Liver (tissue), 9 donors: ENCODE measurements around the gene MARCHF10. TPM values are rescaled to one million over a fixed set of nuclear protein-coding genes. Genes with fewer than 3 reads are reported as not detected.

Source experiments
- DNase-seq: peaks from one replicate; pipeline ENCODE4 v3.0.0-alpha.2; 2017; ENCODE audit warnings: low spot score
- H3K27ac ChIP-seq, 2 donors: one replicate each; pipeline ENCODE4 v1.7.0; 2013; ENCODE audit warnings: inconsistent platforms in 2 of 2, low read length in 2 of 2, control low read depth in 1 of 2, low read depth in 1 of 2, mild to moderate bottlenecking in 1 of 2
- H3K27me3 ChIP-seq, 4 donors: one replicate each; pipeline versions ENCODE4 v1.6.1 to v1.7.0; 2013; ENCODE audit warnings: low read length in 3 of 4, inconsistent platforms in 1 of 4, mild to moderate bottlenecking in 1 of 4, moderate library complexity in 1 of 4; ENCODE audit not compliant: control insufficient read depth in 4 of 4, insufficient read depth in 4 of 4
- H3K36me3 ChIP-seq, 4 donors: one replicate each; pipeline versions ENCODE4 v1.6.1 to v1.7.0; 2013; ENCODE audit warnings: low read length in 3 of 4, mild to moderate bottlenecking in 3 of 4, low read depth in 1 of 4, moderate library complexity in 1 of 4; ENCODE audit not compliant: control insufficient read depth in 4 of 4, insufficient read depth in 3 of 4
- H3K4me1 ChIP-seq, 4 donors: one replicate each; pipeline versions ENCODE4 v1.6.1 to v1.7.0; 2013; ENCODE audit warnings: low read length in 3 of 4, mild to moderate bottlenecking in 3 of 4, moderate library complexity in 1 of 4; ENCODE audit not compliant: control insufficient read depth in 4 of 4, insufficient read depth in 4 of 4
- H3K4me3 ChIP-seq, 3 donors: one replicate each; pipeline versions ENCODE4 v1.6.1 to v1.7.0; 2013; ENCODE audit warnings: low read length in 3 of 3, control low read depth in 1 of 3, low read depth in 1 of 3, mild to moderate bottlenecking in 1 of 3
- H3K9ac ChIP-seq, 2 donors: one replicate each; pipeline ENCODE4 v1.7.0; 2013; ENCODE audit warnings: low read length in 2 of 2, mild to moderate bottlenecking in 2 of 2, moderate library complexity in 2 of 2, control low read depth in 1 of 2, low read depth in 1 of 2
- H3K9me3 ChIP-seq, 4 donors: one replicate each; pipeline versions ENCODE4 v1.6.1 to v1.7.0; 2013; ENCODE audit warnings: low read length in 3 of 4; ENCODE audit not compliant: control insufficient read depth in 4 of 4
- EGR1 ChIP-seq, 2 donors: IDR thresholded peaks; 2 replicates each; pipeline ENCODE4 v1.6.1; 2016 to 2018; ENCODE audit warnings: antibody characterized with exemption in 2 of 2, low read depth in 2 of 2
- FOXA1 ChIP-seq: IDR thresholded peaks from 2 replicates; pipeline ENCODE4 v1.6.1; 2016; ENCODE audit warnings: antibody characterized with exemption
- FOXA2 ChIP-seq: IDR thresholded peaks from 2 replicates; pipeline ENCODE4 v1.6.1; 2016; ENCODE audit warnings: antibody characterized with exemption
- HNF4G ChIP-seq: IDR thresholded peaks from 2 replicates; pipeline ENCODE4 v1.6.1; 2016; ENCODE audit warnings: antibody characterized with exemption
- JUND ChIP-seq, 2 donors: IDR thresholded peaks; 2 replicates each; pipeline ENCODE4 v1.6.1; 2016; ENCODE audit warnings: antibody characterized with exemption in 2 of 2
- NR2F2 ChIP-seq: IDR thresholded peaks from 2 replicates; pipeline ENCODE4 v1.6.1; 2016; ENCODE audit warnings: antibody characterized with exemption
- RAD21 ChIP-seq, 2 donors: IDR thresholded peaks; 2 replicates each; pipeline ENCODE4 v1.6.1; 2016; ENCODE audit warnings: antibody characterized with exemption in 2 of 2, mild to moderate bottlenecking in 2 of 2
- SP1 ChIP-seq: IDR thresholded peaks from 2 replicates; pipeline ENCODE4 v1.6.1; 2018; ENCODE audit warnings: antibody characterized with exemption, mild to moderate bottlenecking
- TAF1 ChIP-seq: conservative IDR thresholded peaks from 2 replicates; pipeline ENCODE4 v1.6.1; 2016; ENCODE audit warnings: antibody characterized with exemption, mild to moderate bottlenecking
- YY1 ChIP-seq: IDR thresholded peaks from 2 replicates; pipeline ENCODE4 v1.6.1; 2016; ENCODE audit warnings: antibody characterized with exemption, mild to moderate bottlenecking
- WGBS: extraction: QIAGEN DNeasy Blood & Tissue Kit; methylation state at CpG from one replicate; pipeline ENCODE4 v1.1.7; 2013; 5-methylcytosine and 5-hydroxymethylcytosine counted together
- polyA plus RNA-seq, 2 donors: library from polyadenylated mRNA; stranded (reverse) in 1 of 2; unstranded in 1 of 2; fragments of 200-250 nt in 1 of 2; fragments of >200 nt in 1 of 2; fragmentation: Nextera tagmentation in 1 of 2; extraction: Ambion mirVana in 1 of 2; gene quantifications; one replicate each; pipeline versions ENCODE4 v1.2.1 to v1.2.3, GENCODE V29; 2013 to 2015
- total RNA-seq, 2 donors: library from RNA; depleted of rRNA; stranded (reverse); fragments of >200 nt; gene quantifications; one replicate each; pipeline ENCODE4 v1.2.3, GENCODE V29; 2014
- TF ChIP-seq, protein P1 (sequence below): fragments of 150-350 bp; IDR thresholded peaks from 2 replicates; pipeline ENCODE4 v1.5.1; 2017; ENCODE audit warnings: improper control_type of control experiment, low read depth, low read length; ENCODE audit not compliant: missing input control
- TF ChIP-seq, protein P2 (sequence below): IDR thresholded peaks from 2 replicates; pipeline ENCODE4 v1.6.1; 2016; ENCODE audit warnings: antibody characterized with exemption
- TF ChIP-seq, protein P3 (sequence below): IDR thresholded peaks from 2 replicates; pipeline ENCODE4 v1.6.1; 2016; ENCODE audit warnings: antibody characterized with exemption, mild to moderate bottlenecking
- donor health status: healthy.
- donor health status: healthy.
- donor health status: healthy.
- donor health status: healthy.
- donor health status: healthy.

Gene MARCHF10
- total and polyA plus RNA-seq, 4 donors = not detected

DNA sequence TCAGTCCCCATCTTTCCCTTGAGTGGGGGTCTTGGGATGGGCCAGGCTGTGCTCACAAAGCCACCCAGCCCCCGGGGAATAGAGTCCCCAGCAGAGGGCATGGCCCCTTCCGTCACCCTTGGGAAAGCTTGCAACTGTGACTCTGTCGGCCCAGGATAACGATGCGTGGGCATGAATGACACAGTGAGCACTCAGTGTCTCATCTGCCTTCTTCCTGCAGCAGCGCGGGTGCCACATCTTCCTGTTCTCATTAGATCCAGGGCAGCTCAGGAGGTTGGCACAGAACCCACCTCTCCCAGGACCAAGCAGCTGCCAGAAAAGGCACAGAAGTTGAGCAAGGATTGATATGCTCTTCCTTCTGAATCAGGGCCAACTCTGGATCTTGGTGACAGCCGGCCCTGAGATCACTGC, 95.9 kb downstream of the MARCHF10 start:
- WGBS = 83% methylated on average over 8 of the region's 8 CpGs
- no peak for DNase-seq

DNA sequence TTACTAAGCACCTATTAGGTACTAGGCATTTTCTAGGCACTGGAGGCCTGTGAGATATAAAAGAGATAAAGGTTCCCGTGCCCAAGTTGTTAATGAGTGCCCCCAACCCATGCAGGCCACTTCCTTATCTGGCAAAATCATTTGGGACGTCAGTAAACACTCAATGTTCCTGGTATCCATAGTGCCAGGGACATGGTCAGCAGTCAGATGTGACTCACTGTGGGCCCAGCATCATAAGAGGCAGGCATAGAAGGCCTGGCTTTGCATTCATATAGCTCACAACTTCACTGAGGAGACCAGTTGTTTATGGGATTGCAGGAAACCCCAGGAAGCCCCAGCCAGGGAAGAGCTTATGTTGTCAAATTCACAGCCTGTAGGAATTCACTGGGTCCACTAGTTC, 99.5 kb downstream of the MARCHF10 start:
- no peak overlapping the region for H3K27ac ChIP-seq
- H3K4me3 ChIP-seq = no peak overlapping the region
- no peak overlapping the region for H3K9ac ChIP-seq
- H3K36me3 ChIP-seq = no peaks in the 10 kb centered on the region
- no peaks in the 10 kb centered on the region for H3K27me3 ChIP-seq
- H3K9me3 ChIP-seq = peaks cover 0 to 7% (median 3%) of the 10 kb centered on the region in 4 donors
- H3K4me1 ChIP-seq = peaks cover 0 to 9% (median 7%) of the 10 kb centered on the region in 4 donors
- WGBS = 47% methylated on average over 2 of the region's 2 CpGs
- no peak for TF ChIP-seq FOXA1
- TF ChIP-seq HNF4G = no peak
- TF ChIP-seq YY1 = no peak
- no peak for TF ChIP-seq NR2F2
- TF ChIP-seq TAF1 = no peak
- TF ChIP-seq FOXA2 = no peak
- TF ChIP-seq, protein P1, sequence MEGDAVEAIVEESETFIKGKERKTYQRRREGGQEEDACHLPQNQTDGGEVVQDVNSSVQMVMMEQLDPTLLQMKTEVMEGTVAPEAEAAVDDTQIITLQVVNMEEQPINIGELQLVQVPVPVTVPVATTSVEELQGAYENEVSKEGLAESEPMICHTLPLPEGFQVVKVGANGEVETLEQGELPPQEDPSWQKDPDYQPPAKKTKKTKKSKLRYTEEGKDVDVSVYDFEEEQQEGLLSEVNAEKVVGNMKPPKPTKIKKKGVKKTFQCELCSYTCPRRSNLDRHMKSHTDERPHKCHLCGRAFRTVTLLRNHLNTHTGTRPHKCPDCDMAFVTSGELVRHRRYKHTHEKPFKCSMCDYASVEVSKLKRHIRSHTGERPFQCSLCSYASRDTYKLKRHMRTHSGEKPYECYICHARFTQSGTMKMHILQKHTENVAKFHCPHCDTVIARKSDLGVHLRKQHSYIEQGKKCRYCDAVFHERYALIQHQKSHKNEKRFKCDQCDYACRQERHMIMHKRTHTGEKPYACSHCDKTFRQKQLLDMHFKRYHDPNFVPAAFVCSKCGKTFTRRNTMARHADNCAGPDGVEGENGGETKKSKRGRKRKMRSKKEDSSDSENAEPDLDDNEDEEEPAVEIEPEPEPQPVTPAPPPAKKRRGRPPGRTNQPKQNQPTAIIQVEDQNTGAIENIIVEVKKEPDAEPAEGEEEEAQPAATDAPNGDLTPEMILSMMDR = no peak
- TF ChIP-seq JUND (IDR thresholded peaks at IDR 0.05) = no peak
- no peak for TF ChIP-seq EGR1 (IDR thresholded peaks at IDR 0.05; ENCODE audit: low read depth in 2 of 2)
- DNase-seq = no peak

More for the DNA sequence above, 95.9 kb downstream of the MARCHF10 start:
- no peaks in the 10 kb centered on the region for H3K27me3 ChIP-seq
- no peak overlapping the region for H3K4me3 ChIP-seq
- no peak overlapping the region for H3K9ac ChIP-seq
- no peak overlapping the region for H3K27ac ChIP-seq
- TF ChIP-seq, protein P2, sequence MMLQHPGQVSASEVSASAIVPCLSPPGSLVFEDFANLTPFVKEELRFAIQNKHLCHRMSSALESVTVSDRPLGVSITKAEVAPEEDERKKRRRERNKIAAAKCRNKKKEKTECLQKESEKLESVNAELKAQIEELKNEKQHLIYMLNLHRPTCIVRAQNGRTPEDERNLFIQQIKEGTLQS = no peak
- TF ChIP-seq HNF4G (no peak), SP1 (no peak), YY1 (no peak), EGR1 (IDR thresholded peaks at IDR 0.05; ENCODE audit: low read depth in 2 of 2) (no peak), RAD21 (IDR thresholded peaks at IDR 0.05) (no peak), FOXA2 (no peak), TAF1 (no peak)
- TF ChIP-seq, protein P3, sequence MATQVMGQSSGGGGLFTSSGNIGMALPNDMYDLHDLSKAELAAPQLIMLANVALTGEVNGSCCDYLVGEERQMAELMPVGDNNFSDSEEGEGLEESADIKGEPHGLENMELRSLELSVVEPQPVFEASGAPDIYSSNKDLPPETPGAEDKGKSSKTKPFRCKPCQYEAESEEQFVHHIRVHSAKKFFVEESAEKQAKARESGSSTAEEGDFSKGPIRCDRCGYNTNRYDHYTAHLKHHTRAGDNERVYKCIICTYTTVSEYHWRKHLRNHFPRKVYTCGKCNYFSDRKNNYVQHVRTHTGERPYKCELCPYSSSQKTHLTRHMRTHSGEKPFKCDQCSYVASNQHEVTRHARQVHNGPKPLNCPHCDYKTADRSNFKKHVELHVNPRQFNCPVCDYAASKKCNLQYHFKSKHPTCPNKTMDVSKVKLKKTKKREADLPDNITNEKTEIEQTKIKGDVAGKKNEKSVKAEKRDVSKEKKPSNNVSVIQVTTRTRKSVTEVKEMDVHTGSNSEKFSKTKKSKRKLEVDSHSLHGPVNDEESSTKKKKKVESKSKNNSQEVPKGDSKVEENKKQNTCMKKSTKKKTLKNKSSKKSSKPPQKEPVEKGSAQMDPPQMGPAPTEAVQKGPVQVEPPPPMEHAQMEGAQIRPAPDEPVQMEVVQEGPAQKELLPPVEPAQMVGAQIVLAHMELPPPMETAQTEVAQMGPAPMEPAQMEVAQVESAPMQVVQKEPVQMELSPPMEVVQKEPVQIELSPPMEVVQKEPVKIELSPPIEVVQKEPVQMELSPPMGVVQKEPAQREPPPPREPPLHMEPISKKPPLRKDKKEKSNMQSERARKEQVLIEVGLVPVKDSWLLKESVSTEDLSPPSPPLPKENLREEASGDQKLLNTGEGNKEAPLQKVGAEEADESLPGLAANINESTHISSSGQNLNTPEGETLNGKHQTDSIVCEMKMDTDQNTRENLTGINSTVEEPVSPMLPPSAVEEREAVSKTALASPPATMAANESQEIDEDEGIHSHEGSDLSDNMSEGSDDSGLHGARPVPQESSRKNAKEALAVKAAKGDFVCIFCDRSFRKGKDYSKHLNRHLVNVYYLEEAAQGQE = no peak
- TF ChIP-seq, protein P1 = no peak
- H3K9me3 ChIP-seq = peaks cover 0 to 7% (median 3%) of the 10 kb centered on the region in 4 donors
- H3K36me3 ChIP-seq = no peaks in the 10 kb centered on the region
- no peaks in the 10 kb centered on the region for H3K4me1 ChIP-seq
